ENCODE measurements around the gene DBH.

GRCh38 chr9:133615606-133616188 is 20.5 kb upstream of the DBH start:
- no peak for TF ChIP-seq EZH2 (IDR thresholded peaks at IDR 0.05; ENCODE audit: insufficient read depth, low read length)
- TF ChIP-seq CTCF (IDR thresholded peaks at IDR 0.05; ENCODE audit: insufficient read depth, low read depth, low read length) = no peak

Measured in astrocyte (in vitro differentiated cells and primary cell).